Erythroblast (primary cell): ENCODE measurements around the gene MYEOV.

ENCODE experiments used
- DNase-seq, 2 experiments: peaks; one replicate each; lab custom pipeline; 2025; lab: John Stamatoyannopoulos, UW
- GATA1 ChIP-seq: IDR thresholded peaks from 2 replicates; pipeline ENCODE4 v1.6.1; 2011; ENCODE audit warnings: low read depth, mild to moderate bottlenecking, control low read depth, low read length, moderate library complexity
- POLR2A ChIP-seq: IDR thresholded peaks from 2 replicates; pipeline ENCODE4 v1.6.1; 2011; ENCODE audit warnings: mild to moderate bottlenecking, low read length

MYEOV gene

DNA sequence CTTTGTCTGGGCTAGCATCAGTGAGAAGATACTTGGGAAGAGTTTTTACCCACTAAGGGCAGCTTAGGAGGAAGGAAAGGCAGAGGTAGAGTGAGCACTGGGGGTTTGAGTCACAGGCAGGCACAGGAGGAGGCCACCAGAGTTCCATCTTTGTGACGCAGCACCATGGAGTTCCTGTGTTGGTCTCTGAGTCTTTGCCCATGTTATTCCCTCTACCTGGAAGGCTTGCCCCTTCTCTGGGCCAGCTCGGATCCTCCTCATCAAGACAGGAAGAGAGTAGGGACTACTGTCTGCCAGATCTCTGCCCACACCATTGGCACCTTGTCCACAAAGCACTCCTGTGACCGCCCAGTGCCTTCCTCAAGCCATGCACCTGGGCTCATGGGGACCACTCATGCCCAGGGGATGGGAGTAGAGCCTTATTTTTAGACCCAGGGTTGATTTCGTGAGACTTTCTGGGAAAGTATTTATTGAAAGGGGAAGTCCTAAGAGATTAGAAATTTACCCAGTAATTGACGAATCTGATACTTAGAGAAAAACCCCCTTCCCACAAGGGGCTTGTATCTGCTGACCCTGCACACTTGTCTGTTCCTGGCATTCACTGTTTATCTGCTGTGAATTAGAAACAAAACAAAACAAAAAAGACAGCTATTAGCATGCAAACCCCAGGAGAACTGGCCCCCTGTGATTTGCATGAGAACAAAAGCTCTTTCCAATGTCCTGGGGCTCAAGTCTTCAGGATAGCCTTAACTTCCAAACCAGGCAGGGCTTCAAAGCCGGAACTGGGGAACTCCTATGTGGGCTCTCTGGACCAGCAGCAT lies 35.9 kb upstream of the MYEOV start:
- no peak for DNase-seq
- no peak for TF ChIP-seq GATA1

DNA sequence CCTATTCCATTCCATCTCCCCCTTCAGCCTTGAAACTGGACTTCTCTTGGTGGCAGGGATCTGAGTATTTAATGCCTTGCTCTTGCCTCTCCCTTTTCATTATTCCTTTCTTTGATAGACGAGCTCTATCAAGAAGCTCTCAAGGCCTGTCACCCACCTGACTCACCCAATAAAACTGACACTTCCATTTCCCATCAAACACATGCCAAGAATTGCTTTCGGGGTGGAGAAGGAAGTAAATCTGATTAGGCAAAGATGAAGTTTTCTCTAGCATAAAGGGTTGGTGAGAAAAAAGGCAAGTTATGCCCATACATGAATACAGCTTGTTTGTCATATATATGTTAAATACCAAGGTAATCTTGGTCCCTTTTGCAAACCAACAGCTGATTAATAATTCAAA lies 34.9 kb upstream of the MYEOV start:
- no peak for TF ChIP-seq POLR2A
- no peak for TF ChIP-seq GATA1
- DNase-seq: no peak

DNA sequence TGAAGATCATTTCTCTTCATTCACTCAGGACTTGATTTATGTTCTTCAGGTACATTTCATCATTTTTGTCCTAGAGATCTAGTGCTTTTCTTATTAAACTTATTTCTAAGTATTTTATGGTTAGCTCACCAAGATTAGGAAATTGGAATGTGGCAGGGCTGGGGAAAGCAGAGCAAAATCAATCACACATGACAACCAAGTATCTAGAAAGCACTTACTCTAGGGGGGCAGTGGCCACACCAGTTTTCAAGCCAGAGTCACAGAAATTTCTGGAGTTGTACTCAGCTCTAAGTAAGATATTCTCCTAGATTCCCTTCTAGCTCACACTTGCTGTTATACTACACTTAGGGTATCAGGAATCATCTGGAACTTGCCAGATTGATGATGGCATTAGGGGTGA lies 33.3 kb upstream of the MYEOV start:
- no peak for TF ChIP-seq GATA1
- no peak for TF ChIP-seq POLR2A
- DNase-seq: no peak

DNA sequence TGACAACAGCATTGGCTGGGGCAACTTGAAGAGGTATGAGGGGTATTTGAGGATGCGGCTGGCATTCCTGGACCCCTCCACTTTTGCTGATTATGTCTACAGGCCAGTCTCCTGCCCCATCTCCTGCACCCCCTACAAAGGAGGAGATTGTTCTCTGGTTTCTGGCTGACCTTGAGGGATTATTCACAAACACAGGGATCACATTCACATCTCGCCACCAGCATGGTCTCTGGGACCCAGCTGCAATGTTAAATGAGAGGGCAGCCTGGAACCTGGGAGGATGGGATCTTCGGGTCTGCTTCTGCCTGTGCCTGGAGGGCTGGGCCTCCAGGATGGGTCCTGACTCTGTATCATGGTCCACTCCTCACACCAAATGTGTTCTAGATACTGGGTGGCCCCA lies 32.8 kb upstream of the MYEOV start:
- TF ChIP-seq GATA1 (no peak), POLR2A (no peak)
- no peak for DNase-seq

DNA sequence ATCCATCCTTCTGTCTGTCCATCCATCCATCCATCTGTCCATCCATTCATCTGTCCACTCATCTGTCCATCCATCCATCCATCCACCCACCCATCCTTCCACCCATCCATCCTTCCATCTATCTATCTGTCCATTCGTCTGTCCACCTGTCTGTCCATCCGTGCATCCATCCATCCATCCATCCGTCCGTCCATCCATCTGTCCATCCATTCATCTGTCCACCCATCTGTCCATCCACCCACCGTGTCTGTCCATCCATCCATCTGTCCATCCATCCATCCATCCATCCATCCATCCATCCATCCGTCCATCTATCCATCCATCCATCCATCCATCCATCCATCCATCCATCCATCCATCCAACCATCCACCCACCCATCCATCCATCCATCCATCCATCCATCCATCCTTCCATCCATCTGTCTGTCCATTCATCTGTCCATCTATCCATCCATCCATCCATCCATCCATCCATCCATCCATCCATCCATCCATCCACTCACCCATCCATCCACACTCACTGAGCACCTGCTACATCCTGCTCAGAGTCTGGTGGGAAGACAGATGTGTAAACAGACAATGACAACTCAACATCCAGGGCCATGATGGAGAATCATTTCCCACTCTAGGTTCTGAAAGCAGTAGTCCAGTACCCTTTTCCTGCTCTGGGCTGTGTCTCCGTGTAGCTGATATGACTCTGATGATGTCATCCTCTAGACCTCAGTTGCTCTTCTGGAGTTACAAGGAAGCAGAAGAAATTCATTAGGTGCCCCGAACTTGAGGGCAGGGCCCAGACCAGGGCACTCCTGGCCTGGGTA lies 30.8 kb upstream of the MYEOV start:
- no peak for DNase-seq
- TF ChIP-seq POLR2A: no peak
- no peak for TF ChIP-seq GATA1

DNA sequence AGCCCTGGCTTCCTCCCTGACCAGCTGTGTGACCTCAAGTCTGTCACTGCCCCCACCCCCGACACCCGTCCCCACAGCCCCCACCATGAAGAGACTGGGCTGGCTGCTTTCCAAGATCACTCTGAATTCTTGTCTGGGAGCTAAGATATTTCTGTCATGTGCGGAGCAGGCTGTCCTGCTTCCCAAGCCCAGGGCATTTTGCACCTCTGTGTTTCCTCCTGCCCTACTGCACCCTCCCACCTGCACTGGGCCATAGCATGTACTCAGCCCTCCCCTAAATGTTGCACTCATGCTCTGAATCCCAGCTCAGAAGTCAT lies 30.3 kb upstream of the MYEOV start:
- no peak for DNase-seq
- TF ChIP-seq POLR2A (no peak), GATA1 (no peak)

DNA sequence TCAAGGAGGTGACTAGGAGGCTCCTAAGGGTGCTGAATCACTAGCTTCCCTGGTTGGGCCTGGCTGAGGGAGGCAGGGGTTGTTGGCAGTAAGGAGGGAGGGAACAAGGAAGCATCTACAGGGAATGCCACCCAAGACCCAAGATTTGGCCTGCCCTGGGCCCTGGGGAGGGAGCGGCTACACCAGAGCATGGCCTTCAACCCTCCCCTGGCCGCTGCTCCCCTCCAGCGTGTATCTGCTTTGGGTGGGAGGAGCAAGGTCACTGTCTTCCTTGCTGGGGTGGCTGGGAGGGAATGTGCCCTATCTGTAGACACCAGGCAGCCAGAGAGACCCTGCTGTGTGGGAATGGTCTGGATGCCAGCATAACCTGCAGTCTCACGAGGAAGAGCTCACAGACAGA lies 29.5 kb upstream of the MYEOV start:
- DNase-seq: no peak
- no peak for TF ChIP-seq POLR2A
- no peak for TF ChIP-seq GATA1

DNA sequence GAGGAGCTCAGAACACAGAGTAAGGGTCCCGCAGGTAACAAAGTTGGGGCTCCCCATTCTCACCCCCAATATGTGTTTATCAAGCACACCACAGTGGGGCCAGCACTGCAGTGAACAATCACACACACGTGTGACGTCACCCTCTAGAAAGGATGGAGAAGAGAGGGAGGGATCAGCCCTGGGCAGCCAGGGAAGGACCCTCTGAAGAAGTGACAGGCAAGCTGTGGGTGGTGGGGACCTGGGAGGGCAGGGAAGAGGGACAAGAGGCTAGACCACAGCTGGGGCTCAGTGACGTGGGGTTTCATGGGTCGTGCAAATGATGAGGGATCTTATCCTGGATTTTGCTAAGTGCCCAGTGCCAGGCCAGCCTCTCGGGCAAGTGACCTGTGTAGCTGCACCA lies 28.7 kb upstream of the MYEOV start:
- TF ChIP-seq GATA1 (no peak), POLR2A (no peak)
- DNase-seq: no peak

DNA sequence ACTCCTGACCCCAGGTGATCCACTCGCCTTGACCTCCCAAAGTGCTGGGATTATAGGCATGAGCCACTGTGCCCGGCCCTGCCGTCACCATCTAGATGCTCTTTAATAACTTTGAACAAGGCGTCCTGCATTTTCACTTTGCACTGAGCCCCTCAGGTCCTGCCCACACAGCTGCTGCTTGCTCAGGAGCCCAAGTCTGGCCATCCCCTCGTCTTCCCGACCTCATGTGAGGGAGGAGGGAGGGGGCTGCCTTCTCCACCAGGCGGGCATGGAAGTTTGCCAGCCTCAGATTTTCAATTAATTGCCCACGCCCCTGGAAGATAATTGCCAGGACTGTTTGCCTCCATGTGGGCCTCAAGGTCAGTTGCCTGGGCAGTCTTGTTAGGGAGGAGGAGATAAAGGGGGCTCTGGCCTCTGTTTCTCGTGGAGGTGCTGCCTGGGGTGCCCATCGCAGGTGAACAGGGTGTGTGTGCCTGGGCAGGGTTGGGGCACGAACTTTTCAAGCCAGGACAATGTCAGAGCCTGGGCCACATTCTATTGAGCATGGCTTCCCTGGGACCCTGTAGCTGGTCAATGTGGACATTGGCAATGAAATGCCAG lies 27.9 kb upstream of the MYEOV start:
- TF ChIP-seq POLR2A: no peak
- no peak for TF ChIP-seq GATA1
- DNase-seq: no peak

DNA sequence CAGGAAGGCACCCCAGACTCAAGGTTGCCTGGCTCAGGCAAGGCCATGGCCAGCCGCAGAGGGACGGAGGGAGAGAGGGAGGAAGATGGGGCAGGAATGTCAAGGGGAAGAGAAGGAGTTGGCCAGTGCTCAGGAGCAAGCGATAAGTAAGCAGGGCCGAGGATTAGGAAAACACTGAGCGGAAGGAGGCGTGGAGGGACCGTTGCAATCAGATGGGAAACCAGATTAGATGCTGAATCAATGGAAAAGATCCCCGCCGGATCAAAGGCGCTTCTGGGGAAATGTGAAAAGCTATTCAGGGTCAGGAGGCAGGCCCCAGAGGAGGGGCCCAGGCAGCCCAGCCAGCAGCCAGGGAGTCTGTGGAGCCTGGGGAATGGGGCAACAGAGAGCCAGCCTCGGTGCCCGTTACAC lies 26.6 kb upstream of the MYEOV start:
- TF ChIP-seq POLR2A (no peak), GATA1 (no peak)
- no peak for DNase-seq

DNA sequence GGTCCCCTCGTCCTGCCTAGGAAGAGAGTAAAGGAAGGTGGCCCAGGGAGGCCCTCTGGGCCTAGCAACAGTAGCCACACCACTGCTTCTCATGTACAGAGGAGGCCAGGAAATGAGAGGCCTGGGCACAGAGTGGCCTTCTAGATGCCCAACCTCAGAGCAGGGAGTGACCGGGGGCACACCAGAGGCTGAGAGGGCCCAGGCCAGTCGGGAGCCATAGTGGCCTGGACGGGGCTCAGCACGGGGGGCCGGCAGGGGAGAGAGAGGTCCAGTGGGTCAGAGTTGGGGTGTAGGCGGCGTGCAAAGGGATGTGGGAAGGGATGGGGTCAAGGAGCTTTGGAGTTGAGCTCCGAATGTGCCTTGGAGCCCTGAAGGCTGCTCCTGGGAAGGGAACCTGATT lies 25.0 kb upstream of the MYEOV start:
- TF ChIP-seq POLR2A: no peak
- DNase-seq: no peak

DNA sequence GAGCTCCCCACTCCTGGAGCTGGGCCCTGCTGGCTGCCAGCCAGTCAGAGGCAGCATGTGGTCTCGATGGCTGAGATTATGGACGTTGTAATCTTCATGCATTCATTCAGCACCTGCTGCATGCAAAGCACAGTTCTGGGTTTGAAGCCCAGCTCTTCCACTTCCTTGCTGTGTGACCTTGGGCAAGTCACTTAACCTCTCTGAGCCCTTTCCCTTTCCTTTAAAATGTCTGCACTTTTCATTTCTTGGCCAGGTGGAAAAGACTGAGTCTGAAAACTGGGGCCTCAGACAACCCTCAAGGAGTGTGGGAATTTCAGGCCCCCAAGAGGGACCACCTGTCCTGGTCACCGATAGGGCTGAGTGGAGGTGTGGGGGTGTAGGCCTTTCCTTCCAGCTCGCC lies 24.6 kb upstream of the MYEOV start:
- no peak for DNase-seq
- no peak for TF ChIP-seq POLR2A
- no peak for TF ChIP-seq GATA1

DNA sequence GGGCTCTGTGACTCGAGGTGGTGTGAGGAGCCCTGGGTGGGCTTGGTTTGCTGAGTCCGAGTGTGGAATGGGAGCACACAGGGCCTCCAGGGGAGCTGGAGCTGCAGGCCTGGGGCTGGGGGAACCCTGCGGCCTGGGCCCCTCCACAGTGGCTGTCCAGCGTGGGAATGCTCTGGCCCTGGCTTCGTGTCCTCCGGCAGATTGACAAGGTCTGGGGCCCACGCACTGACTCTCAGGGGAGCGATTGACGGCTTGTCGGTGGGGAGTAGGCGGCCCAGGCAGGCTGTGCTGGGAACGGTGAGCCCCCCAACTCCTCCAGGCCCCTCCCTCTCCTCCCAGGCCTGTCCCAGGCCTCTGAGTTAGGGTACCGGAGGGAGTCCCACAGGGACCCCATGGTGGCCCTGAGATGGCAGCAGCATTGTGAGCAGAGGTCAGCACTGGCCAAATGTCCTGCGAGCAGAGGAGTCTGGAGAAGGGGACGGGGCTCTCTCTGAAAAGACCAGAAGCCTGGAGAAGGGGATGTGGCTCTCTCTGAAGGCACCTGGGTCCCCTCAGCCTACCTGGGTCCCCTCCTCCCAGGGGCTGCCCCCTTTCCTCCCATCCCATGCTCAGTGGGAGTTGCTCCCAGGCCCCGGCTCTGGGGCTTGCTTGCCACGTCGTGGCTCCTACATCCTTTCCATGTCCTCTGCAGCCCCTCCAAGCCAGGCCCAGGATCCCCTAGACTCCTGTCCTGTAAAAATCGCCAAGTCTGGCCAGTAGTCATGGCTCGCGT lies 23.8 kb upstream of the MYEOV start:
- no peak for DNase-seq
- TF ChIP-seq GATA1 (no peak), POLR2A (no peak)

DNA sequence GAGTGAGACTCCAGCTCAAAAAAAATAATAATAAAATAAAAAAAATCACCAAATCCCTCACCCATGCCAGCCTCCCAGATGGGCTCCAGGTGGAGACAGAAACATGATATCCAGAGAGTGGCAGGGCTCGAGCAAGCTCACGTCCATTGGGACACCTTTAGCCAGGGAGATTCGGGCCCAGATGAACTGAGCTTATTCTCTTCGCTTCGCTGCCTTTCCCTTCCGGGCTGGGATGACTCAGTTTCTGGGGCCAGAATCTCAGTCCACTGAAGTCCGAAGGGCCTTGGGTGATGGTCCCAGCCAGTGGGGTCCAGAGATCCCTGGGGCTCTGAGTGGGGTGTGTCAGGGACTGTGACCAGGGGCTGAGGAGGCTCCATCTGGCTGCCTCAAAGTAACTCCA lies 23.0 kb upstream of the MYEOV start:
- no peak for DNase-seq
- TF ChIP-seq POLR2A: no peak
- no peak for TF ChIP-seq GATA1
